ENCODE data around the gene INMT. TPM values are rescaled to one million over a fixed set of nuclear protein-coding genes. Genes with fewer than 3 reads are reported as not detected.

Gene INMT
- total and polyA plus RNA-seq, 2 of the 8 experiments (the other 6 are each of a cell fraction or from before 2014, with no cell fraction given) = 0.60 to 0.94 TPM

DNA sequence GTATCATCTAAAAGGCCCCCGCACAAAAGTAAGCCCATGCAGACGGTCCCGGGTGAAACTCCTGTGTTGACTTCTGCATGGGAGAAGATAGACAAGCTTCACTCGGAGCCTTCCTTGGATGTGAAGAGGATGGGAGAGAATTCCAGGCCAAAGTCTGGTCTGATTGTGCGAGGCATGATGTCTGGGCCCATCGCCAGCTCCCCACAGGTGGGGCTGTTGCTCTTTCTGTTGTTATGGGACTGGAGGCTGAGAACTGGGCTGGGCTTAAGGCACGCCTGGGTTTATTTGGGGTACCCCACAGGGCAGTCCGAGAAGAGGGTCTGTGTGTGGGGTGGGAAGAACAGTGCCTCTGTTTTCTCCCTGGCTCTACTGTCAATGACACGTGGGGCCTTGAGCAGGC, 33.9 kb downstream of the INMT start:
- Histone ChIP-seq H3K9ac (replicated peaks in 1 of 4; ENCODE audit: extremely low read depth in 1 of 4, low read depth in 3 of 4, low read length in 3 of 4) (no peak overlapping the region), H3K27me3 (replicated peaks in 1 of 4; ENCODE audit: control insufficient read depth in 3 of 4, extremely low read depth in 1 of 4, insufficient read depth in 3 of 4, low read length in 3 of 4) (no peaks in the 10 kb centered on the region), H4K20me1 (replicated peaks in 1 of 2; ENCODE audit: control insufficient read depth in 1 of 2, insufficient read depth in 2 of 2, low read length in 2 of 2) (peaks cover 0 to 1% of the 10 kb centered on the region in 2 experiments), H2AFZ (ENCODE audit: low read length) (no peak overlapping the region), H2AK5ac (ENCODE audit: low read depth, low read length) (no peak overlapping the region), H2BK12ac (ENCODE audit: low read depth, low read length) (no peak overlapping the region), H3K23ac (ENCODE audit: insufficient read length) (no peak overlapping the region), H3K23me2 (ENCODE audit: low read depth, low read length) (no peaks in the 10 kb centered on the region; the same call in 1 of the 2 replicates), H3K27ac (ENCODE audit: low read depth, low read length) (no peak overlapping the region), H3K4me2 (ENCODE audit: insufficient read depth in 1 of 2, low read depth in 2 of 2, low read length in 2 of 2) (no peak overlapping the region), H3K36me3 (ENCODE audit: control insufficient read depth in 2 of 4, insufficient read depth in 4 of 4, low read length in 3 of 4) (no peaks in the 10 kb centered on the region; a peak in 3 of 8 replicates), H4K91ac (replicated peaks; ENCODE audit: insufficient read length, low read length) (no peak overlapping the region), H3K4me3 (ENCODE audit: extremely low read depth in 1 of 4, insufficient read depth in 2 of 4, low read depth in 3 of 4, low read length in 4 of 4) (no peak overlapping the region), H2BK20ac (ENCODE audit: low read length) (no peak overlapping the region), H2BK120ac (replicated peaks; ENCODE audit: low read depth, low read length) (no peak overlapping the region), H4K8ac (ENCODE audit: extremely low read depth, insufficient read depth, low read length) (no peak overlapping the region), H2BK15ac (ENCODE audit: low read length) (no peak overlapping the region), H3K14ac (ENCODE audit: insufficient read length) (no peak overlapping the region), H3K79me1 (ENCODE audit: low read depth, low read length) (no peaks in the 10 kb centered on the region), H4K5ac (ENCODE audit: insufficient read length, low read depth, low read length) (no peak overlapping the region), H3K9me3 (ENCODE audit: insufficient read depth in 2 of 2, low read depth in 1 of 2, low read length in 1 of 2) (no peaks in the 10 kb centered on the region), H3K56ac (replicated peaks; ENCODE audit: insufficient read length, low read depth, low read length) (no peak overlapping the region), H3K79me2 (ENCODE audit: control insufficient read depth in 1 of 2, insufficient read depth in 2 of 2, low read length in 2 of 2) (no peaks in the 10 kb centered on the region), H3K18ac (ENCODE audit: extremely low read depth, low read length) (no peak overlapping the region), H3K4ac (replicated peaks; ENCODE audit: insufficient read length, low read depth, low read length) (no peak overlapping the region), H2BK5ac (ENCODE audit: low read depth, low read length) (no peak overlapping the region), H3K4me1 (replicated peaks in 1 of 4; ENCODE audit: control insufficient read depth in 3 of 4, insufficient read depth in 4 of 4, low read length in 3 of 4) (0 out of 7 replicates have a peak, but pooled peaks cover 0 to 3% (median 0%) of the 10 kb centered on the region in 4 experiments)
- 91% methylated on average over 9 of the region's 9 CpGs; no CpG with 5 or more reads in 1 of the 2 experiments for WGBS, 2 experiments (ENCODE audit: extremely low coverage in 1 of 2, insufficient coverage in 1 of 2, insufficient read length in 1 of 2, insufficient replicate concordance in 2 of 2, low coverage in 1 of 2, low lambda C conversion rate in 2 of 2, missing lambda C conversion rate in 1 of 2)
- CTCF ChIA-PET (ENCODE audit: partially characterized antibody) = interaction anchor here (0.6 to 1.3 kb wide), 2 partner anchors 11 to 19 kb away, joined by 4 read pairs; no protein-coding TSS in a partner anchor
- POLR2A ChIA-PET (ENCODE audit: partially characterized antibody) = no interaction called here
- DNase-seq (ENCODE audit: low read depth in 1 of 2, low spot score in 2 of 2) (no peak), FAIRE-seq (no peak)
